B cell (primary cell): ENCODE results near the gene LSM6. TPM values are rescaled to one million over a fixed set of nuclear protein-coding genes. Genes with fewer than 3 reads are reported as not detected.

ENCODE experiments used
- ATAC-seq: fragments of 200-7000 bp; cut with Tn5 transposase; one replicate; pipeline ENCODE4 v1.10.0; 2021; ENCODE audit warnings: low read depth, mild to moderate bottlenecking, moderate number of reproducible peaks, moderate library complexity
- CTCF ChIA-PET: fragments of 350-600 bp; sonication (Branson Sonifier 250); formaldehyde crosslinking; loops from one replicate; lab custom pipeline; 2021; ENCODE audit warnings: antibody characterized with exemption, inconsistent platforms; lab: Charles Lee
- POLR2A ChIA-PET: fragments of 350-600 bp; sonication (Branson Sonifier 250); formaldehyde crosslinking; loops from one replicate; lab custom pipeline; 2021; ENCODE audit warnings: antibody characterized with exemption; lab: Charles Lee
- DNase-seq: peaks from one replicate; pipeline ENCODE4 v3.0.0; 2013
- H2AFZ ChIP-seq: 2 replicates; pipeline ENCODE4 v1.6.1; 2012; ENCODE audit warnings: mild to moderate bottlenecking, low read depth, low read length; ENCODE audit not compliant: insufficient read depth, poor library complexity, severe bottlenecking
- H3K27ac ChIP-seq, 2 donors: 1 replicate in 1 of 2; 2 replicates in 1 of 2; pipeline ENCODE4 v1.5.1; 2012 to 2013; ENCODE audit warnings: low read length in 2 of 2, mild to moderate bottlenecking in 2 of 2, moderate library complexity in 1 of 2
- H3K27me3 ChIP-seq, 4 experiments: fragments of 200-600 bp in 1 of 4; sonication (generic) in 1 of 4; replicated peaks in 1 of 4; 1 replicate in 2 of 4; 2 replicates in 2 of 4; pipeline versions ENCODE4 v1.6.1 to v1.7.0; 2013 to 2016; ENCODE audit warnings: low read length in 3 of 4, mild to moderate bottlenecking in 2 of 4, mixed read lengths in 1 of 4, moderate library complexity in 1 of 4; ENCODE audit not compliant: insufficient read depth in 4 of 4, control insufficient read depth in 3 of 4; ENCODE audit errors: control extremely low read depth in 1 of 4
- H3K36me3 ChIP-seq, 2 experiments: replicated peaks in 1 of 2; 1 replicate in 1 of 2; 2 replicates in 1 of 2; pipeline versions ENCODE4 v1.6.1 to v1.7.1; 2013; ENCODE audit warnings: low read length in 1 of 2; ENCODE audit not compliant: insufficient read depth in 2 of 2, control insufficient read depth in 1 of 2; ENCODE audit errors: control extremely low read depth in 1 of 2, extremely low read depth in 1 of 2
- H3K4me1 ChIP-seq, 2 donors: fragments of 200-600 bp in 1 of 2; sonication (generic) in 1 of 2; 1 replicate in 1 of 2; 2 replicates in 1 of 2; pipeline versions ENCODE4 v1.5.1 to v1.6.1; 2013 to 2017; ENCODE audit warnings: low read length in 2 of 2; ENCODE audit not compliant: control insufficient read depth in 2 of 2, insufficient read depth in 2 of 2
- H3K4me2 ChIP-seq: replicated peaks from 2 replicates; pipeline ENCODE3; 2012; ENCODE audit warnings: mild to moderate bottlenecking, low read depth, low read length; ENCODE audit not compliant: poor library complexity, severe bottlenecking
- H3K4me3 ChIP-seq, 5 experiments: fragments of 200-600 bp in 1 of 5; sonication (generic) in 1 of 5; 1 replicate in 3 of 5; 2 replicates in 2 of 5; pipeline versions ENCODE4 v1.5.1 to v1.7.0; 2011 to 2016; ENCODE audit warnings: low read length in 4 of 5, mild to moderate bottlenecking in 4 of 5, low read depth in 2 of 5, control low read depth in 1 of 5, moderate library complexity in 1 of 5; ENCODE audit not compliant: insufficient read depth in 1 of 5; ENCODE audit errors: control extremely low read depth in 1 of 5, extremely low read depth in 1 of 5
- H3K79me2 ChIP-seq: fragments of 200-600 bp; sonication (generic); one replicate; pipeline ENCODE4 v1.6.0; 2016; ENCODE audit warnings: low read length; ENCODE audit not compliant: control insufficient read depth, insufficient read depth
- H3K9ac ChIP-seq: fragments of 200-600 bp; sonication (generic); 2 replicates; pipeline ENCODE4 v1.6.1; 2017; ENCODE audit warnings: mild to moderate bottlenecking, low read length, moderate library complexity
- H3K9me3 ChIP-seq, 3 donors: one replicate each; pipeline versions ENCODE4 v1.6.1 to v1.7.1; 2013; ENCODE audit warnings: low read length in 2 of 3; ENCODE audit not compliant: control insufficient read depth in 2 of 3, insufficient read depth in 1 of 3; ENCODE audit errors: control extremely low read depth in 1 of 3
- H4K20me1 ChIP-seq: 2 replicates; pipeline ENCODE4 v1.6.0; 2012; ENCODE audit warnings: mild to moderate bottlenecking, low read length; ENCODE audit not compliant: insufficient read depth, control insufficient read depth, poor library complexity, severe bottlenecking
- H3K27ac Mint-ChIP-seq: one replicate; pipeline ENCODE4 v1.8.0; 2021; ENCODE audit warnings: mixed read lengths
- H3K27me3 Mint-ChIP-seq: one replicate; pipeline ENCODE4 v1.8.0; 2021; ENCODE audit warnings: mixed read lengths
- H3K4me1 Mint-ChIP-seq: one replicate; pipeline ENCODE4 v1.8.0; 2021; ENCODE audit warnings: mixed read lengths
- H3K4me3 Mint-ChIP-seq: one replicate; pipeline ENCODE4 v1.8.0; 2021; ENCODE audit warnings: mixed read lengths
- H3K9me3 Mint-ChIP-seq: one replicate; pipeline ENCODE4 v1.8.0; 2022; ENCODE audit warnings: mixed read lengths; ENCODE audit not compliant: insufficient read depth
- CTCF ChIP-seq: fragments of 200-600 bp; IDR thresholded peaks from one replicate; pipeline ENCODE4 v1.8.0; 2022; ENCODE audit warnings: antibody characterized with exemption, mild to moderate bottlenecking
- EZH2 ChIP-seq: IDR thresholded peaks from 2 replicates; pipeline ENCODE4 v1.6.1; 2012; ENCODE audit warnings: borderline replicate concordance, low read depth, mild to moderate bottlenecking, moderate library complexity, low read length; ENCODE audit not compliant: insufficient read depth, poor library complexity, severe bottlenecking
- WGBS: methylation state at CpG from one replicate; pipeline ENCODE4 v1.1.5; 2013; ENCODE audit warnings: missing lambda C conversion rate; ENCODE audit not compliant: insufficient coverage; 5-methylcytosine and 5-hydroxymethylcytosine counted together
- intact Hi-C: fragments of 100-400 bp; cut with micrococcal nuclease; formaldehyde crosslinking; loops from one replicate; pipeline ENCODE4 v1.10.0; 2022
- polyA plus RNA-seq: library from polyadenylated mRNA; depleted of rRNA; stranded (reverse); fragments of >200 nt; gene quantifications from 2 replicates; pipeline ENCODE4 v1.2.3, GENCODE V29; 2012
- total RNA-seq, 2 donors: library from RNA; stranded (reverse); fragments of 120-200 nt in 1 of 2; gene quantifications; 1 replicate in 1 of 2; 2 replicates in 1 of 2; pipeline versions ENCODE4 v1.2.3 to v1.2.4, GENCODE V29; 2013 to 2022

Gene LSM6
- total and polyA plus RNA-seq, 2 donors (not counting 1 experiment from before 2014, with no cell fraction given): 13.3 to 42.7 TPM

- ChIA-PET CTCF (no interaction called here), POLR2A (no interaction called here)
- no peaks in the 10 kb centered on the region for H3K9me3 Mint-ChIP-seq
- H3K4me2 ChIP-seq: no peak overlapping the region
- H3K27me3 ChIP-seq: no peaks in the 10 kb centered on the region
- H3K9me3 ChIP-seq: no peaks in the 10 kb centered on the region
- TF ChIP-seq CTCF (no peak), EZH2 (no peak)
- H3K27ac Mint-ChIP-seq: no peak overlapping the region
- no peak overlapping the region for H3K27ac ChIP-seq
- no peak overlapping the region for H3K4me3 ChIP-seq
- DNase-seq: no peak
- H3K4me1 ChIP-seq: no peaks in the 10 kb centered on the region
- no peaks in the 10 kb centered on the region for H3K79me2 ChIP-seq
- H3K4me3 Mint-ChIP-seq: no peak overlapping the region
- H4K20me1 ChIP-seq: no peaks in the 10 kb centered on the region
- H3K4me1 Mint-ChIP-seq: no peaks in the 10 kb centered on the region
- no peaks in the 10 kb centered on the region for H3K36me3 ChIP-seq
- H2AFZ ChIP-seq: no peak overlapping the region
- no peaks in the 10 kb centered on the region for H3K27me3 Mint-ChIP-seq
- ATAC-seq: no peak
- intact Hi-C loops: no loop called here
- no peak overlapping the region for H3K9ac ChIP-seq
Measured at GRCh38 chr4:146142768-146143167, 32.8 kb upstream of the LSM6 start.

- TF ChIP-seq EZH2: no peak
- no peak for TF ChIP-seq CTCF
- no peak overlapping the region for H3K4me3 ChIP-seq
- no peak for DNase-seq
- no peaks in the 10 kb centered on the region for H4K20me1 ChIP-seq
- H3K4me2 ChIP-seq: no peak overlapping the region
- intact Hi-C loops: no loop called here
- POLR2A ChIA-PET: no interaction called here
- no peak for ATAC-seq
- no peaks in the 10 kb centered on the region for H3K9me3 ChIP-seq
- no peaks in the 10 kb centered on the region for H3K79me2 ChIP-seq
- WGBS: 82% methylated on average over 3 of the region's 3 CpGs
- Mint-ChIP-seq H3K4me3 (no peak overlapping the region), H3K9me3 (no peaks in the 10 kb centered on the region), H3K4me1 (no peaks in the 10 kb centered on the region), H3K27me3 (no peaks in the 10 kb centered on the region), H3K27ac (no peak overlapping the region)
- H3K36me3 ChIP-seq: no peaks in the 10 kb centered on the region
- H3K27me3 ChIP-seq: no peaks in the 10 kb centered on the region
- no peak overlapping the region for H3K9ac ChIP-seq
- no peak overlapping the region for H3K27ac ChIP-seq
- H2AFZ ChIP-seq: no peak overlapping the region
- H3K4me1 ChIP-seq: no peaks in the 10 kb centered on the region
- CTCF ChIA-PET: no interaction called here
Measured at GRCh38 chr4:146143888-146144287, 31.6 kb upstream of the LSM6 start.
